LNCaP clone FGC (cell line): ENCODE measurements around the gene IFIT2.

ENCODE experiments used
- DNase-seq: peaks from one replicate; pipeline ENCODE4 v3.0.0-alpha.2; 2011; ENCODE audit warnings: low read depth
- H3K4me3 ChIP-seq: 2 replicates; pipeline ENCODE4 v1.5.1; 2011; ENCODE audit warnings: mild to moderate bottlenecking, low read depth, low read length, control low read depth
- CTCF ChIP-seq: IDR thresholded peaks from 2 replicates; pipeline ENCODE4 v1.5.1; 2012; ENCODE audit warnings: mild to moderate bottlenecking; ENCODE audit not compliant: control insufficient read depth, insufficient read depth; ENCODE audit errors: extremely low read depth

IFIT2 gene

DNA sequence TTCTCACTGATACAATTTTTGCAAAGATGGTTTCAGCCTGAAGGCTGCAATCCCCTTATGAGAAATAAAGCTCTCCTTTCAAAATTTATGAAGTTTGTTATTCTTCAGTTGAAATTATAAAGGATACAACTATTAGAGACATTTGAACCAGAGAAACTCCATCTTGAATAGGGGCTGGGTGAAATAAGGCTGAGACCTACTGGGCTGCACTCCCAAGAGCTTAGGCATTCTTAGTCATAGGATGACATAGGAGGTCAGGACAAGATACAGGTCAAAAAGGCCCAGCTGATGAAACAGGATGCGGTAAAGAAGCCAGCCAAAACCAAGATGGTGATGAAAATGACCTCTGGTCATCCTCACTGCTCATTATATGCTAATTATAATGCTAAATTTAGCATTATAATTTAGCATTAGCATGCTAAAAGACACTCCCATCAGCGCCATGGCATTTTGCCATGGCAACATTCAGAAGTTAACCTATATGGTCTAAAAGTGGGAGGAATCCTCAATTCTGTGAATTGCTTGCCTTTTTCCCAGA lies 53.6 kb downstream of the IFIT2 start:
- no peak for TF ChIP-seq CTCF
- no peak overlapping the region for H3K4me3 ChIP-seq
- DNase-seq: no peak

- no peak for DNase-seq
- H3K4me3 ChIP-seq: no peak overlapping the region
- TF ChIP-seq CTCF: no peak
Measured at GRCh38 chr10:89357096-89357495, 55.2 kb downstream of the IFIT2 start.

- no peak for TF ChIP-seq CTCF
- DNase-seq: no peak
Measured at GRCh38 chr10:89357975-89358374, 56.1 kb downstream of the IFIT2 start.

More at GRCh38 chr10:89357975-89358374, 56.1 kb downstream of the IFIT2 start:
- H3K4me3 ChIP-seq: no peak overlapping the region
